HG03103 (cell line): ENCODE results near the gene UTP3.
"Not testable (repeated sequence)": the region's sequence is repeated elsewhere in the genome, so short reads cannot be mapped to it uniquely, and the experiment has no call there.

ENCODE experiments used
- ATAC-seq: cut with Tn5 transposase; IDR thresholded peaks from one replicate; pipeline ENCODE4 v1.9.1; 2021; ENCODE audit warnings: low read depth; ENCODE audit not compliant: unreplicated experiment

The UTP3 gene, protein sequence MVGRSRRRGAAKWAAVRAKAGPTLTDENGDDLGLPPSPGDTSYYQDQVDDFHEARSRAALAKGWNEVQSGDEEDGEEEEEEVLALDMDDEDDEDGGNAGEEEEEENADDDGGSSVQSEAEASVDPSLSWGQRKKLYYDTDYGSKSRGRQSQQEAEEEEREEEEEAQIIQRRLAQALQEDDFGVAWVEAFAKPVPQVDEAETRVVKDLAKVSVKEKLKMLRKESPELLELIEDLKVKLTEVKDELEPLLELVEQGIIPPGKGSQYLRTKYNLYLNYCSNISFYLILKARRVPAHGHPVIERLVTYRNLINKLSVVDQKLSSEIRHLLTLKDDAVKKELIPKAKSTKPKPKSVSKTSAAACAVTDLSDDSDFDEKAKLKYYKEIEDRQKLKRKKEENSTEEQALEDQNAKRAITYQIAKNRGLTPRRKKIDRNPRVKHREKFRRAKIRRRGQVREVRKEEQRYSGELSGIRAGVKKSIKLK

DNA sequence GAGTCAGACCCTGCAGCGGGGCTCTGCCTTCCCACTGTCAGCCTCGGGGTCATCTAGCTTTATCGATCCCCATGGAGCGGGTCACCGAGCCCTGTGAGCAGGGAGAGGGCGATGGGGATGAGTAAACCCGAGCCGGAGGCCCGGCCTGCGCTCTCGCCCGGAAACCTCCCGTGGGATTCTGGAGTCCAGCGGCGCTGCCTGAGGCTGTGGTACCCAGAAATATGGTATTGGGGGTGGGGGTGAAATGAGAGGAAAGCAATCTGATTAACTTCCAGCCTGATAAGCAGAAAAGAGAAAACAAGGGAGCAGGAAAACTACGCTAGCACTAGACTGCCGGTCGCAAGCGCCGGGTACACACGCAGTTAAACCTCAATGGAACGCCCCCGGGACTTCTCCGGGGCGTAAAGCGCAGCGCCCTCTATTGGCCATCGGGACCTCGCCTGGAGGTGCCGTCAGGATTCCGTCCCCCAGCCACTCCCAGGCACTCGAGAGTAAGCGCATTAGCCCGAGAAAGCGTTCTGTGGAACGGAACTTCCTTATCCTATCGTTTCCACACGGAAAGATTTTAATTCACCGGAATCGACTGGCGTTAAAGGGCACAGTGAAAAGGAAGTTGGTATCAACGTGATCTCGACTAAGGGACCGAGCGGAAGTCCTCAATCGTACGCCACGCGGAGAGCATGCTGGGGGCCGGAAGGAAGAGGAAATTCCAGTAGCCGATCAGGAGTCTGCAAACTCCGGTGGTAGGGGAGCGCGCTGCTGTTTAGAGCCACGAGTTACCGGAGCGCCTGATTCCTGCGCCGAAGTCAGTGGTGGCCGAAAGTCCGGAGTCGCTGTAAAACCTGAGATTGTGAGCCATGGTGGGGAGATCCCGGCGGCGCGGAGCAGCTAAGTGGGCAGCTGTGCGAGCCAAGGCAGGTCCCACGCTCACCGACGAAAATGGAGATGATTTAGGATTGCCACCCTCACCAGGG, at the start of gene UTP3:
Gene UTP3, plus strand, starts transcription at position 712 of the 974 bp plus-strand sequence. Its CDS starts 146 bp downstream, at position 858.
- peak; percentile 90 for ATAC-seq

DNA sequence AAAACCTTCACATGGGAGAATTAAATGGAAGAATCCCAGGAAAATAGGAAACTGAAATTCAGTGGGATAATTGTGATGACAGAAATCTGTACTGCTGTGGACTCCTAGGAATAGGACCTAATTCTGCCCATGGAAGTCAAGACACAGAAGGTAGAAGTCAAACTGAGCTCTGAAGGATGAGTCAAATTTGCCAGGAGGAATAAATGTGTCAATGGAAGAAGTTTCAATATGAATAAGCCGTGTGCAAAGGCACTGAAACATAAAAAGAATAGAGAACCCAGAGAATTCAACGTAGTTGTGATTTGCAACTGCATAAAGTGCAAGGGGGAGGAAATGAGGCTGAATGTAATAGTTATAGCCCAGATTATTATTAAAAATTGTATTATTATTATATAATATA, 48.1 kb upstream of the UTP3 start:
- ATAC-seq: no peak

DNA sequence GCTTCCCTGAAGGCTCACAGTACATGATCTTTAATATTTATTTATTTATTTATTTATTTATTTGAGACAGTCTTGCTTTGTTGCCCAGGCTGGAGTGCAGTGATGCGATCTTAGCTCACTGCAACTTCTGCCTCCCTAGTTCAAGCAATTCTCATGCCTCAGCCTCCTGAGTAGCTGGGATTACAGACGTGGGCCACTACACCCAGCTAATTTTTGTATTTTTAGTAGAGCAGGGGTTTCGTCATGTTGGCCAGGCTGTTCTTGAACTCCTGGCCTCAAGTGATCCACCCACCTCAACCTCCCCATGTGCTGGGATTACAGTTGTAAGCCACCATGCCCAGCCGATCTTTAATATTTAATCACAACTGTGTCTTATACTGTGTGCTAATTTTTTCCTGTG, 37.6 kb upstream of the UTP3 start:
- ATAC-seq: not testable (repeated sequence)

DNA sequence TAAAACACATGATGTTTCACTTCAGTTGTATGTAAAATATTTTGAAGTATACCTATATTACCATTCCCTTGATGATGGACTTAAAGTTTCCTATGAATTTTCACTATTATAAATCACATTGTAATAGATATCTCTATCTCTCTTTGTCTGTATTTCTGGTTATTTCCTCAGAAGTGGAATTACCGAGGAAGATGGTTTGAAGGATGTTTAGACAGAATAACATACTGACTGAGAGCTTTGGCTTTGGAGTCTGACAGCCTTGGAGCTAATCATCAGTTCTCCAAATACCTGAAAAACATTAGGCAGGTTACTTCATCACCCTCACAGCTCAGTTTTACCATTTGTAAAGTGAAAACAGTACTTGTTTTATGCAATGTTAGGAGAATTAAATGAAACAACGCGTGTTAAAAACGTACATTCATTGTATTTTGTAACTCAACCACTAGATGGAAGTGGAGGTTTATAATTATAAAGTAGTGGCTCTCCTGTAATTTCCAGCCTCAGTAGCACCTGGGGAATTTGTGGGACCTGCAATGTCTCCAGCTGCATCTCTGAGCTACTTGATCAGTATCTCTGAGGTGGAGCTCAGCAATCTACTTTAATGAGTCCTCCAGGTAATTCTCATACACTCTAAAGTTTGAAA, 36.3 kb upstream of the UTP3 start:
- peak; percentile 52 for ATAC-seq

DNA sequence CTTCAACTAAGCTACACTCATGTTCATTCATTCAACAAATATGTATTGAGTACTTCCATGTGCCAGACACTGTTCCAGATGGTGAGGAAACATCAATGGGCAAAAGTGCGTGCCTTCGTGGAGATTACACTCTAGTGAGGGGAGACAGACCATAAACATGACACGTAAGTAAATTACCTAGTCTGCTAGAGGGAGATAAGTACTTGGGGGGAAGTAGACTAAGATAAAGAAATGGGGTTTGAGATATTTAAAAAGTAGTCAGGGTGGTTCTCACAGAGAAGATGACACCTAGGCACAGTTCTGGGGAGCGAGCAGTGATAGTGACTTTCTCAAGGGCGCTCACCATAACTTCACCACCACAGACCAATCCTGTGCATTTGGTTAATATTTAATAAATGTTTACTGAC, 33.7 kb upstream of the UTP3 start:
- ATAC-seq: no peak

DNA sequence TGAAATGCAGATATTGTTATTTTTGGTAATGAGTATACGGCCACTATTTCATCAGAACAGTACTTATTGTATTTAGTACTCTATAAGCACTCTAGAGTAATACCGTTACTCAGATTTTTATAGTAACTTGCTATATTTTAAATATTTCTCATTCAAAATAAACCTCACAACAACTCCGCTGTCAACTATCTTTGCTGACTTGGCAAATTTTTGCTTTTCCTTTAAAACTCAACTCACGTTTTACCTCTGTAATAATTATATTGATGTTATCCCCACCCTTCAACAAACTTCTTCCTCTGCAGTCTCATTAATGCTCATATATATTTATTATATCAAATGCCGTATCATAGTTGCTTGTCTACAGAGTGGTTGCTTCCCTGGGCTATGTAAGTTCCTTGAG, 31.0 kb upstream of the UTP3 start:
- no peak for ATAC-seq

DNA sequence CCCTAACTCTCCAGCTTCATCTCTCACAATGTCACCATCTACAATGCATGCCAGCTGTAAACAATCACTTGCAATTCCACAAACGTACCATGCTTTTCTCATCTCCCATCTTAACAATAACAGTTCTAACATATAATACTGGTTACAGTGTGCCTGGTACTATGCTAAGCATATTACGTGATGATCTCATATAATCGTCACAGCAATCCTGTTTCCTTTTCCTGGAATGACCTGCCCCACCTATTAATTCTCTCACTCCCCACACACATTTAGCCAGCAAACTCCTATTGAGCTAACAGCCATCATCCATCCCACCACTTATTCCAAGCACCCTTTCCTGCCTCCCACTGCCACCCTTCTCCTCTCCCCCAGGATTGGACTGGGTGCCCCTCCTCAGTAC, 29.9 kb upstream of the UTP3 start:
- no peak for ATAC-seq

DNA sequence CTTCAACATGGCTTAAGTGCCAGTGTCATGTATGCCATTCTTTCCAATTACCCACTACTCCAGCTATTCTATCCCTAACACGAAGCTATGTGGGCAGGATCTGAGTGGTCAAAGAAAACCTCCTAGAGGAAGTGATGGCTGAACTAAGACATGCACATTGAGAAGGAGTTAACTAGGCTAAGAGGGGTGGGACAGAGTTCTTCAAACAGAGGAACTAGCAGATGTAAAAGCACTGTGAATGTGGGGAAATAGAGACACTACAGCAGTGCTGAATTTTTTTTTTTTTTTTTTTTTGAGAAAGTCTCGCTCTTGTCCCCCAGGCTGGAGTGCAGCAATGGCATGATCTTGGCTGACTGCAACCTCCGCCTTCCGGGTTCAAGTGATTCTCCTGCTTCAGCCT, 28.2 kb upstream of the UTP3 start:
- ATAC-seq: no peak

DNA sequence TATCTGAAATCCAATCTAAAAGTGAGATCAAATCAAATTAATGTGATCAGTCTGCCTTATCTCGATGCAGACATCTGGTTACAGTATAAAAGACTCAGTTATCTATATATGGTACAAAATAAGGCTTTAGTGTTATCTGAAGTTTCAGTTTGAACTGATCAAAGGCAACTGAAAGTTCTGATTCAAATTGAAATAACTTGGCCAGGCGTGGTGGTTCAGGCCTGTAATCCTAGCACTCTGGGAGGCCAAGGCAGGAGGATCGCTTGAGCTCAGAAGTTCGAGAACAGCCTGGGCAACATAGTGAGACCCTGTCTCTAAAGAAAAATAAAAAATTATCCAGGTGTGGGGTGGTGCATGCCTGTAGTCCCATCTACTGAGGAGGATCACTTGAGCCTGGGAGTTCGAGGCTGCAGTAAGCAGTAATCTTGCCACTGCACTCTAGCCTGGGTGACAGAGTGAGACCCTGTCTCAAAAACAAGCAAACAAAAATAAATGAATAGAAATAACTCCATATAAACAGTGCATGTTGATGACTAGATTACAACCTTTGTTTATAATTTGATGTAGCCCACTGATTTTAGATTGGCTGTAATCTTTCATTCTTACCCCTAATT, 26.9 kb upstream of the UTP3 start:
- peak; percentile 75 for ATAC-seq

DNA sequence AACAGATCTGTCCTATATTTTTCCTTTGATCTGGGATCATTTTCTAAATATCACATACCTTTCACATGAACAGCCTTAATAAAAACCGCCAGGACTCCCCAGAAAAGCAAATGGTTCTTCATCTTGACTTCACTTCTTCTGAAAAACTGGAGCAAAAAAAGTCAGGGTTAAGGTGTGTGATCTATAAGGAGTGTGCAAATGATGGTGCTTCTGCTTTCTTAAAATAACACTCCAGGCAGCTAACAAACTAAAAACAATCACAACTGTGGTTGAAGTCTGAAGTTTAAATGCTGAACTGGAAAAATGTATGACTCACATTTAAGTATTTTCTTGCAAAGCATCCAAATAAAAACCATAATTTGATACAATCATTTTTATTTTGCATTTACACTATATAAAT, 22.0 kb upstream of the UTP3 start, which contains the start of gene JCHAIN:
Gene JCHAIN, minus strand, starts transcription at position 140 of the 400 bp plus-strand sequence. Its CDS starts 18 bp downstream, at position 122.
- peak; percentile 58 for ATAC-seq

DNA sequence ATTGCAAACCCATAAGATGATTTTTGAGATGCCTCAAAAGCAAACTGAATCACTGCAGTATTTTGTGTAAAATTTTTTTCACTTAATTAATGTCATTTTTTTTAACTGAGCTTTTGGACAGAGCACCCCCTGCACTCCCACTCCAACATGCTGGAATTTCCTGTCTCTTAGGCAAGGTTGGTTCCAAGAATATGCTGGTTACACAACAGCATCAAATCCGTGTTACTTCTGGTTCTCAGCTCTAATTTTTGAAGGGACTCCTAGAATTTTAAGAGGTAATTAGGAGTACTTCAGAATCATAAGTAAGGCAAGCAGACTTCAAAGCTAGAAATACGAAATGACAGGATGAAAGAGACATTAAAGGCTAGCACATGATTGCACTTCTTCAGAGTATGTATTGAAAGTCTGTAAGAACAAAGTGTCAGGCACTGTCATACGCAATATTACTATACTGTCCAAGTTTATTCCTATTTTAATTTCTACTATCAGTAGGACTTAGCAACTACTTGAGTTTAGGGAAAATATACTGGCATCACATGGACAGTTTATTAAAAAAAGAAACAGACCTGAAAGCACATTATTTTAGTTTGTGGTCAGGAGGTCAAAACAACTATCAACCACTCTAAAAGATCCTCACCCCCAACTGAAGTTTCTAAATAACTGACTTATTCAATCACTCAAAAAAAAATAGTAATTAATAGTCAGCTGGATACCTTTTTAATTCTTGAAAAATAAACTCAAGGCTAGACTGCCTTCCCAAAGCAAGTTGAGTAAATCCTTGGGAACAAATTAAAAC, 20.4 kb upstream of the UTP3 start:
- no peak for ATAC-seq

DNA sequence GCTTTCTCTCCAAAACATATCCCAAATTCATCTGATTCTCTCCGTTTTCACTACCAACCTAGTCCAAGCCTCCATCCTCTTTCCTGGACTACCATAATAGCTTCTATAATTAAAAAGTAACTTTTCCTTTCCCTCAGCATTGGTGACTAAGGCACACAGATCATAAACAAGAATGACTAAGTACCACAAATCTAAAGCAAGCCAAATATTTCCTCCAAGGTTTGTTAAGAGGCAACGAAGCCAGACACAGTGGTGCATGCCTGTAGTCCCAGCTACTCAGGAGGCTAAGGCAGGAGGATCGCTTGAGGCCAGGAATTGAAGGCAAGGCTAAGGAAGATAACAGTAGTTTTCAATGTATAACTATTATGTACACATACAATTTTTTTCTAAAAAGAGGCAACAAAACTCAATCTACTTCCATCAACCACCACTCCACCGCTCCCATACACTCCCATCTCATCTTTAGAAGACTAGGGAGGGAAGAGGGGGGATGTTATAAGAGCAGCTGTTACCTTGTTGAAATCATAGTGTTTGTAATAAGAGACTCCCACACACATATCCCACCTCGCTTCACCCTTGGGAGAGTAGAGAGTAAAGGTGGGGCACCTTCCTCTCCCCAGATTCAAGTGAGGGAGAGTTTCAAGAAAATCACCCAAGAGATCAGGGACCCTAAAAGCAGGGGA, 17.9 kb upstream of the UTP3 start:
- ATAC-seq: no peak

DNA sequence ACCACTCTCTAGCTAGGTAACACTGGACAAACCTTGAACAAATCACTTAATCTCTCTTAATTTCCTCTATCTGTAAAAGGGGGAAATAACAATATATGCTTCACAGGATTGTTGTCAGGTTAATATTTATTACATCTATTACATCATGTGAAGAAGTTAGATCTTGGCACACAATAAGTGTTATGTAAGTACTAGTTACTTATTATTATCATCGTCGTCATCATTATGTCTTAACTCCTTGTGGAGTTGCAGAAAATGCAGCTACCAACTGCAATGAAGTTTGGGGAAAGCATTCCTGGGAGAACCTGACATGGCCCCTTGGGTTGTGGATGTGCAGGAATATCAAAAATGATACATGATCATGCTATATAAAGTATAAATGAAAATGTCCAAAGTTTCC, 17.2 kb upstream of the UTP3 start:
- ATAC-seq: no peak

DNA sequence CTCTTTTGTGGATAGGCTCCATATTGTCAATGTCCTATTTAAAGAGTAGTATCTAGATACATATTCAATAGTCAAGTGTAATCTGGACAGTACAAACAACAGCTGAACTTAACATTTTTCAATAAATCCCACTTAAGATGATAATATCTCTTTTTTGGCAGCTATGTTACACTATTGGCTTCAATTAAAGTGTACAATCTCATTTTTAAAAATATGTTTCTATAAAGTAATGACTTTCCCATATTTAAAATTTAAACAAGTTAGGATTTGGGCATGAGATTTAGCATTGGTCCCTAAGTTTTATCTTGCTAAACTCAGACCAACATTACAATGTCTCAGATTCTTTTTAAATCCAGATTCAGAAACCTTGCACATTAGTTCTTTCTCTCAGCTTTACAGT, 14.1 kb upstream of the UTP3 start:
- ATAC-seq: no peak

DNA sequence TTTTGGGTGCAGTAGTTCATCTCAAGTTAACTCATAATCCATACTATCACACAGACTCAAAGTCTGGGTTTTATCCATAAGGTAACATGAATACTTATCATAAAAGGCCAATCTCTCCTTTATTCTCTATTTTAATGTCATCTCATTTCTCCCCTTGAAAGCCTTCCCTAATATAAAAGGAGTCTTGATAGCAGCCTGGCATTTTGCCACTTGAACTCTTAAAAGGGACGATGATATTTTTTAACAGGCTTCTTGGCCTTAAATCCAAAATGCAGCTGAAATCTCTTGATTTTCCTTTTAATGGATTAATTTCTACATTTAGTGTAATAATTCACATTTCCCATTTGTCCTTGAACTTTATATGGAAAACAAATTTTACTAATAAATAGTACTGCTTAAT, 13.6 kb upstream of the UTP3 start:
- no peak for ATAC-seq

DNA sequence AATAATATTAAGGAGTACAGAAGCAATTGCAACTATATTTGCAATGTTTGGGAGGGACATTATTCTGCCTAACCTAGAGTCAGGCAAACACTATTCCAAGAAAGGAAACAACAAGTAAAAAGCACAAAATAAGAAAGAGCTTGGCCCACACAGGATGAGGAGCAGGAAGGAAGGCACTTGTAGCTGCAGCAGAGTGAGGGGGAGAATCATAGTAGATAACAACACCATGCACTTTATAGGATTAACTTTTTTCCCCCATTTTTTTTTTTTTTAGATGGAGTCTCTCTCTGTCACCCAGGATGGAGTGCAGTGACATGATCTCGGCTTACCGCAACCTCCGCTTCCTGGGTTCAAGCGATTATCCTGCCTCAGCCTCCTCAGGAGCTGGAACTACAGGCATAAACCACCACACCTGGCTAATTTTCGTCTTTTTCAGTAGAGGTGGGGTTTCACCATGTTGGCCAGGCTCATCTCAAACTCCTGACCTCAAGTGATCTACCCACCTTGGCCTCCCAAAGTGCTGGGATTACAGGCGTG, 11.7 kb upstream of the UTP3 start:
- ATAC-seq: no peak

DNA sequence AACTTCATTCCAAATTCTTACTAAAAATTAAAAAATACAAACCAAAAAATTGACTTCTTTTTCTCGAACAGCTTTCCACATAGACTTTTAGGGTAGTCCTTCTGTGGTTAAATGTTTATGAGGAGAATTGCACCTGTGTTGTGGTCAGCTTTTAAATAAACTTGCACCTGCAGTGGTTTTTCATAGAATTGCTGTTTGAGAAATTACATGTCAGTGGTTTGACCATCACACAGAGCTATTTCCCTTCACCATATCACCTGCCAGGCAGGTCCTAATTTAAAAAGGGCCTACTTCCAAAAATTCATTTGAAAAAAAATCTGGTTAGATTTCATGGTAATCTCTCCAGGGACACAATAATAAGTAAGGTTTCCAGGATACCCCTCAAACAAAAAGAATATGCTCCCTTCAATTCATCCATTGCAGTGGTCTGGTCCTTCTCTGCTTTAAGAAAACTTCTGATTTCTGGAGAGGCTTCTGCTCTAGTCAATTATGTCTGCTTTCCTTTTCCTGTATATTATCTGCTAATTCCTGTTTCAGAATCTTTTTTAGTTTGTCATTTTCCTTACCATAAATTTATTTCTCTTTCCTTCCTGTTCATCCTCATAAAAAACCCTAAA, 9.8 kb upstream of the UTP3 start:
- peak; percentile 77 for ATAC-seq

DNA sequence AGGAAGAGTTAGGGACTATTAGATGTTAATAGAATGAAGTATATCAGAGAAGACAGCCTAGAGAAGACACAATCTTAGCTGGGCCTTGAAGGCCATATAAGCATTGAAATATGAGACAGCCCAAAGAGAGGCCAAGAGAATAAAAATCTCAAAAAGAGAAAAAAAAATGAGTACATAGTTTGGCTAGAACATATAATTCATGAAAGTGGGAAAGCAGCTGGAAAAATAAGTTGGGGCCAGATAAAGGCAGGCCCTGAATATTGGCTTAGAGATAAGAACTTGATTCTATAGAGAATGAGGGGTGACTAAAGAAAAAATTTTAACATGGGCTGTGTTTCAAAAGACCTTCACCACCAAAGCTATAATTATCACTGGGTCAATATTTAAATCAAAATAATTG, 7.4 kb upstream of the UTP3 start:
- ATAC-seq: no peak
